Activated CD4-positive, alpha-beta memory T cell treated with anti-CD3 and anti-CD28 coated beads, Interleukin-2, amount 10 ng/mL, durations not matched to agents 7 days and 5 days (primary cell): Measurements from ENCODE around the gene CDCP1. TPM values are rescaled to one million over a fixed set of nuclear protein-coding genes. Genes with fewer than 3 reads are reported as not detected.

Source experiments
- CTCF ChIA-PET: fragments of 350-600 bp; sonication (Branson Sonifier 250); formaldehyde crosslinking; loops from one replicate; lab custom pipeline; 2021; ENCODE audit warnings: antibody characterized with exemption, inconsistent platforms; lab: Charles Lee
- POLR2A ChIA-PET: fragments of 350-600 bp; sonication (Branson Sonifier 250); formaldehyde crosslinking; loops from one replicate; lab custom pipeline; 2021; ENCODE audit warnings: antibody characterized with exemption; lab: Charles Lee
- DNase-seq: peaks from one replicate; pipeline ENCODE4 v3.0.0-alpha.2; 2020
- H3K27ac Mint-ChIP-seq: one replicate; pipeline ENCODE4 v1.8.0; 2021; ENCODE audit warnings: mild to moderate bottlenecking, mixed read lengths
- H3K27me3 Mint-ChIP-seq: one replicate; pipeline ENCODE4 v1.8.0; 2021; ENCODE audit warnings: mixed read lengths
- H3K36me3 Mint-ChIP-seq: one replicate; pipeline ENCODE4 v1.8.0; 2021; ENCODE audit warnings: low read depth, mixed read lengths
- H3K4me1 Mint-ChIP-seq: one replicate; pipeline ENCODE4 v1.8.0; 2021; ENCODE audit warnings: mixed read lengths
- H3K4me3 Mint-ChIP-seq: one replicate; pipeline ENCODE4 v1.8.0; 2021; ENCODE audit warnings: mild to moderate bottlenecking, mixed read lengths
- H3K9me3 Mint-ChIP-seq: one replicate; pipeline ENCODE4 v1.8.0; 2021; ENCODE audit warnings: mixed read lengths
- total RNA-seq, 2 experiments: library from RNA; stranded (reverse); gene quantifications; one replicate each; pipeline ENCODE4 v1.2.3, GENCODE V29; 2021

Gene CDCP1
- total RNA-seq, 2 experiments from 2014 or later: 1.9 to 2.2 TPM

GRCh38 chr3:45043728-45044299 lies 102.4 kb downstream of the CDCP1 start:
- Mint-ChIP-seq H3K9me3 (no peaks in the 10 kb centered on the region), H3K27ac (no peak overlapping the region), H3K4me3 (no peak overlapping the region), H3K27me3 (peaks cover 25% of the 10 kb centered on the region), H3K36me3 (no peaks in the 10 kb centered on the region), H3K4me1 (peaks cover 21% of the 10 kb centered on the region)
- no peak for DNase-seq
- POLR2A ChIA-PET: no interaction called here
- CTCF ChIA-PET: interaction anchor here (1.2 to 5.6 kb wide), 3 partner anchors 10 to 616 kb away, joined by 3 to 294 read pairs (median 95); no protein-coding TSS in a partner anchor

- no peak overlapping the region for H3K4me3 Mint-ChIP-seq
- ChIA-PET POLR2A (interaction anchor here (1.0 to 5.5 kb wide), 7 partner anchors 9 to 168 kb away, joined by 3 to 43 read pairs (median 6); no protein-coding TSS in a partner anchor), CTCF (interaction anchor here (0.7 to 5.6 kb wide), 23 partner anchors 10 to 614 kb away, joined by 3 to 294 read pairs (median 6); partner anchors contain the start of genes LIMD1 and TMEM158)
- peaks cover 16% of the 10 kb centered on the region for H3K27me3 Mint-ChIP-seq
- DNase-seq: no peak
- H3K4me1 Mint-ChIP-seq: peaks cover 25% of the 10 kb centered on the region
- no peak overlapping the region for H3K27ac Mint-ChIP-seq
- H3K36me3 Mint-ChIP-seq: no peaks in the 10 kb centered on the region
- no peaks in the 10 kb centered on the region for H3K9me3 Mint-ChIP-seq
Observed at GRCh38 chr3:45042162-45042561, 104.0 kb downstream of the CDCP1 start.

- ChIA-PET POLR2A (interaction anchor here (0.6 to 5.5 kb wide), 10 partner anchors 10 to 612 kb away, joined by 3 to 43 read pairs (median 5); no protein-coding TSS in a partner anchor), CTCF (interaction anchor here (0.8 to 5.6 kb wide), 33 partner anchors 9 to 621 kb away, joined by 3 to 294 read pairs (median 6); partner anchors contain the start of genes LIMD1 and TMEM158)
- Mint-ChIP-seq H3K4me1 (peaks cover 27% of the 10 kb centered on the region), H3K9me3 (no peaks in the 10 kb centered on the region), H3K4me3 (no peak overlapping the region), H3K27me3 (peaks cover 17% of the 10 kb centered on the region), H3K36me3 (no peaks in the 10 kb centered on the region), H3K27ac (no peak overlapping the region)
- DNase-seq: no peak
Observed at GRCh38 chr3:45041666-45042065, 104.5 kb downstream of the CDCP1 start.

GRCh38 chr3:45037720-45038455 lies 108.3 kb downstream of the CDCP1 start:
- Mint-ChIP-seq H3K9me3 (no peaks in the 10 kb centered on the region), H3K27me3 (peaks cover 32% of the 10 kb centered on the region), H3K4me1 (peaks cover 55% of the 10 kb centered on the region), H3K36me3 (no peaks in the 10 kb centered on the region), H3K27ac (no peak overlapping the region), H3K4me3 (no peak overlapping the region)
- peak; percentile 94 for DNase-seq
- CTCF ChIA-PET: interaction anchor here (0.7 to 5.2 kb wide), 26 partner anchors 8 to 629 kb away, joined by 3 to 72 read pairs (median 3); partner anchors contain the start of gene TMEM158
- POLR2A ChIA-PET: interaction anchor here (1.2 to 5.5 kb wide), 2 partner anchors 62 to 172 kb away, joined by 4 to 43 read pairs; partner anchors contain the start of genes EXOSC7 and ZDHHC3

GRCh38 chr3:45035441-45036301 lies 110.5 kb downstream of the CDCP1 start:
- peak overlapping the region; percentile 57 for H3K4me3 Mint-ChIP-seq
- no peaks in the 10 kb centered on the region for H3K36me3 Mint-ChIP-seq
- ChIA-PET CTCF (interaction anchor here (0.6 to 5.2 kb wide), 17 partner anchors 14 to 653 kb away, joined by 3 to 72 read pairs (median 6); partner anchors contain the start of gene SACM1L), POLR2A (interaction anchor here (0.6 to 2.8 kb wide), 8 partner anchors 24 to 307 kb away, joined by 3 to 14 read pairs (median 4); partner anchors contain the start of genes EXOSC7, ZDHHC3 and ZNF501)
- H3K27me3 Mint-ChIP-seq: peaks cover 36% of the 10 kb centered on the region
- H3K4me1 Mint-ChIP-seq: peaks cover 38% of the 10 kb centered on the region
- H3K9me3 Mint-ChIP-seq: no peaks in the 10 kb centered on the region
- no peak overlapping the region for H3K27ac Mint-ChIP-seq
- DNase-seq: peak; percentile 21

GRCh38 chr3:45034612-45035252 lies 111.4 kb downstream of the CDCP1 start:
- Mint-ChIP-seq H3K36me3 (no peaks in the 10 kb centered on the region), H3K9me3 (no peaks in the 10 kb centered on the region), H3K4me1 (peaks cover 34% of the 10 kb centered on the region), H3K27me3 (peaks cover 36% of the 10 kb centered on the region), H3K4me3 (no peak overlapping the region), H3K27ac (peak overlapping the region; percentile 36)
- DNase-seq: peak; percentile 63
- ChIA-PET CTCF (interaction anchor here (0.5 to 5.2 kb wide), 8 partner anchors 21 to 1811 kb away, joined by 3 to 72 read pairs (median 4); no protein-coding TSS in a partner anchor), POLR2A (interaction anchor here (1.0 to 2.8 kb wide), 4 partner anchors 29 to 476 kb away, joined by 3 to 14 read pairs (median 4); partner anchors contain the start of genes EXOSC7 and ZDHHC3)

- no peaks in the 10 kb centered on the region for H3K36me3 Mint-ChIP-seq
Observed at GRCh38 chr3:45033791-45034190, 112.4 kb downstream of the CDCP1 start.

More at GRCh38 chr3:45033791-45034190, 112.4 kb downstream of the CDCP1 start:
- Mint-ChIP-seq H3K9me3 (no peaks in the 10 kb centered on the region), H3K27ac (no peak overlapping the region), H3K4me1 (peaks cover 34% of the 10 kb centered on the region), H3K4me3 (no peak overlapping the region), H3K27me3 (peaks cover 36% of the 10 kb centered on the region)
- POLR2A ChIA-PET: interaction anchor here (1.3 to 2.8 kb wide), 3 partner anchors 28 to 477 kb away, joined by 3 to 14 read pairs (median 5); partner anchors contain the start of genes EXOSC7 and ZDHHC3
- DNase-seq: no peak
- CTCF ChIA-PET: interaction anchor here (0.5 to 1.0 kb wide), 2 partner anchors 626 to 1810 kb away, joined by 3 read pairs; no protein-coding TSS in a partner anchor

Other genes starting within 250 kb of the CDCP1 start
- 10 to 100 TPM; 46.6 to 51.6 TPM for gene ZDHHC3, start 170.2 kb downstream of the CDCP1 start, total RNA-seq
- 10 to 100 TPM; 38.0 to 40.8 TPM for gene EXOSC7, start 170.1 kb downstream of the CDCP1 start, total RNA-seq
- gene CLEC3B, start 120.1 kb downstream of the CDCP1 start, total RNA-seq: not detected
- gene TMEM158, start 79.9 kb upstream of the CDCP1 start, total RNA-seq: not detected
- gene LARS2, start 242.2 kb upstream of the CDCP1 start, total RNA-seq: 10 to 100 TPM; 17.8 TPM